Activated T-cell treated with anti-CD3 and anti-CD28 coated beads, Interleukin-2, amount 50 U/mL, for 48 hours (primary cell): ENCODE data around the gene GRIA2.
"Not testable (repeated sequence)": the region's sequence is repeated elsewhere in the genome, so short reads cannot be mapped to it uniquely, and the experiment has no call there.

Source experiments
- DNase-seq, 2 experiments: peaks; one replicate each; pipeline ENCODE4 v3.0.0-alpha.2; 2020

Gene GRIA2

DNA sequence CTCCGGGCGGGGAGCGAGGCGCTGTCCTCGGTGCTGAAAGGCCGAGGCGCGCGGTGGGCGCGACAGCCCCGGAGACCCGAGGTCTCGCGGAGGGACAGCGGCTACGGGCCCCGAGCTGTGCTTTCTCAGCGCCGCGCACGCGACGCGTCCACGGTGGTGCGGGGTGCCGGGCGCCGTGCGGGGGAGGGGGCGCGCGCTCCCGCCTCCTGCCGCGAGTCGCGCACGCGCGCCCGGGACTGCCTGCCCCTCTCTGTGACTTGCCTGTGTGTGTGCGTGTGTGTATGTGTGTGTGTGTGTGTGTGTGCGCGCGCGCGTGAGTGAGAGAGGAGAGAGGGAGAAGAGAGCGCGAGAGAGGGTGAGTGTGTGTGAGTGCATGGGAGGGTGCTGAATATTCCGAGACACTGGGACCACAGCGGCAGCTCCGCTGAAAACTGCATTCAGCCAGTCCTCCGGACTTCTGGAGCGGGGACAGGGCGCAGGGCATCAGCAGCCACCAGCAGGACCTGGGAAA, at the start of gene GRIA2:
GRIA2 (plus strand) TSS at position 358 of the 511 bp plus-strand sequence. CDS start 315 bp downstream, outside the sequence.
- peak; percentile 21 to 30 for DNase-seq

DNA sequence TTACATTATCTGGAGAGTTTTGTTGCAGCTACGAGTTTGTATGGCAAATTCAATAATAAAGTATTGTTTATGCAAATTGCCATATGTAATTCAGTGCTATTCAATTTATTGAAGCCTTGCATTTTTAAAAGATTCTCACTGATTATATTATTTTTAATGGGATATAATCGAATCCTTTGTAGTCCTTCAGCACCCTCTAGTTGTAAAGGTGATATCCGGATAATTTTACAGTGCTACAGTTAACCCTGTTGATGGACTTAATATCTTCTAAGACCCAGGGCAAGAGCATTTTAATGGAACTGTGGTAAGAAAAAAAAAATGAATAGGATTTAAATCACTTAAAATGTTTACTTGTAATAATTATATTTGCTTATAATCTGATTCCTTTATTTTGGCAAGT, 48.5 kb upstream of the GRIA2 start:
- no peak for DNase-seq

DNA sequence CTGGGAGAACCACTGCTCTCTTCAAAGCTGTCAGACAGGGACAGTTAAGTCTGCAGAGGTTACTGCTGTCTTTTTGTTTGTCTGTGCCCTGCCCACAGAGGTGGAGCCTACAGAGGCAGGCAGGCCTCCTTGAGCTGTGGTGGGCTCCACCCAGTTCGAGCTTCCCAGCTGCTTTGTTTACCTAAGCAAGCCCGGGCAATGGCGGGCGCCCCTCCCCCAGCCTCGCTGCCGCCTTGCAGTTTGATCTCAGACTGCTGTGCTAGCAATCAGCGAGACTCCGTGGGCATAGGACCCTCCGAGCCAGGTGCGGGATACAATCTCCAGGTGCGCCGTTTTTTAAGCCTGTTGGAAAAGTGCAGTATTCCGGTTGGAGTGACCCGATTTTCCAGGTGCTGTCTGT, 40.3 kb upstream of the GRIA2 start:
- not testable (repeated sequence) for DNase-seq

DNA sequence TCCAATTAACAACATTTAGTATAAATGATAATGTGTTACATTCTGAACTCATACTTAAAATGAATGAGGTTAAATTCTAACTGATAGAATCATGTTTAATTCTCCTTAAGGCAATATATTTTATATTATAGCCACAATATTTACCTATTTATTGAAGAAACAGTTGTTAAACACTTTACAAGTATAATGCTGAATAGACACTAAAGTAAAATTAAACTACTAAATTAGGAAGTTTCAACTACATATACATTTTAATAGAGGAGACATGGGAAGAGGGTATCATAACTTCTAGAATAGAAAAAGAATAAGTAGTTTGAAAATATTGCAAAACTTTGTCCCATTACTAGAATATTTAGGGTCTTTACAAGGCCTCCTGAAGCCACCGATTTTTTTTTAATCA, 36.2 kb upstream of the GRIA2 start:
- DNase-seq: no peak

GRCh38 chr4:157185363-157185762, 35.2 kb upstream of the GRIA2 start:
- no peak for DNase-seq

DNA sequence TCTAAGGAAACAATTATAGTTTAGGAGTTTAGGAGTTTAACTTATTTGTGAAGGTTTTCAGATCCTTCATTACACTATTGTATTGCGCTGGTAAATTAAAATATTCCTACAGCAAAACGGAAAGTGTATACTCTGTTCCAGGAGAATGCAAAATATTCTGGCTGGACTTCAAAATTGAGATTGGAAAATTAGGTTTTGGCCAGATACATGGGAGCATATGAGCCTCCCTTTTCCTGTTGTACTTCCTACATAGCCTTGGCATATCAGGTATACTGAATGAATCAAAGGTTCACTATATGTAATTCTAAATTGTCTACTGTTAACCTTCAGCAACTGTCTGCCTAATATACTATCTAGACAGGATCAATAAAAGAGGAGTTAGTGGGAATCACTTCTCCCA, 25.2 kb upstream of the GRIA2 start:
- DNase-seq: no peak

- no peak for DNase-seq
Observed at GRCh38 chr4:157196046-157196445, 24.5 kb upstream of the GRIA2 start.

DNA sequence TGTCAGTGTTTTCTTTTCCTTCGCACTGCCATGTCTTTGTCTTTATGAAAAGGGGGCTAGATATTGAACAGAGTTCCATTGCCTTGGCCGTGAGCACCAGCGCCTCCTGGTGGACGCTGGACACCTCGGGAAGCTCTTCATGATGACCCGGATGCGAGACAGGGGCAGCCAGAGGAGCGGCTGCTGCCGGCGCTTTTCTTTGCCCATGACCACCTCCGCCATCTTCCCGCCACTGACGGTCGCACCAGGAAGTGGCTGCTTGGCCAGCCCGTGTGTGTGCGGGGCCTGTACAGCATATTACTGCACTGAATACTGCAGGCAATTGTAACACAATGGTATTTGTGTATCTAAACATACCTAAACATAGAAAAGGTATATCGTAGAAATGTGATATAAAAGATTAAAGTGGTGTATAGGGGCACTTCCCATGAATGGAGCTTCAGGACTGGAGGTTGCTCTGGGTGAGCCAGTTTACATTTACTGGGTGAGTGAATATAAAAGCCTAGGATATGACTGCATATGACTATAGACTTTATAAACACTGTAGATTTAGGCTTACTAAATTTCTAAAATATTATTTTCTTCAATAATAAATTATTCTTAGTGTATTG, 15.8 kb upstream of the GRIA2 start:
- DNase-seq: peak; percentile 31 to 34

DNA sequence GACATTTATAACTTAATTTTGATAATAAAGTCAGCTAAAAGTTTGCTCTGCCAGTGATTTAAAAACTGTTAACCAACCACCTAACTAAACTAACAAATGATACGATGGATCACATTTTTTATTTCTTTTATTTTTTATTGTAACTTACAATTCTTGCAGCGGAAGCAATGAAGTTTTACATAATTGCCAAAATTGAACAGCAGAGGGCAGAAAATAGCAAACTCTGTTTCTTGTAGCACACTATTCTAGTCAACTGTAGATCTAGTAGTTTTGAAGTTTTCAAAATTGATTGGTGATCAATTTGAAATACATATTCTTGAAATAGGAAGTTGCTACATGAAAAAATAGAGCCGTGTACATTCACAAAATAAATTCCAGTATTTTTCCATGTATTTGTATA, 2.8 kb upstream of the GRIA2 start:
- DNase-seq: no peak

DNA sequence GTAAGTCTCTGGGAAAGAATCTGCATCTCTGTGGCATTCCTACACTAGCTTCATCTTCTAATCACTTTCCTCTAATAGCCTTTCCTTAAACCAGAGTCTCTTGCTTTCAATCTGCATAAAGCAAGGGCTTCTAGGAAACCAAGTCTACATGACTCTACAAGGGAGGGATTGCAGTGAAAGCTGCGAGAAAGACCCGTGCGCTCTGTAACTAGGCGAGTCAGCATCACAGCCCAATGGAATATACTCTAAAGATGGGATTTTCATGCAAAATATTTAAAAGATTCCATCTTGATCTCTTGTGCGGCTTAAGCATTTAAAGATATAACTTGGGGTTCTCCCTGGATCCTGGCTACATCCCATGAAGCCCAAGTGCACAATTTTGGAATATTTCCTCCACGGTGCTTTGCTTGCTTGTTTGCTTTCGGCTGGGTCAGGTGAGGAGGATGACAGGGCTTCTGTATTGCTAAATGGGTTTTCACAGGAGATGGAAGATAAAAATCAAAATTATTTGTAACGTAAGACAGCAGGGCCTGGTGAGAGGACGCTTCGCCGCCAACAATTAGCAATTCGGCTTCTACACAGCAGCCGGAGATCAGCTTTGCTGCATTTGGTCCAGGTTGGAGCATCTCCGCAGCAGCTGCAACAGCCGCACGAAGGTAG, 687 bp upstream of the GRIA2 start:
- DNase-seq: no peak

GRCh38 chr4:157221426-157221894, 932 bp downstream of the GRIA2 start:
- DNase-seq: no peak

DNA sequence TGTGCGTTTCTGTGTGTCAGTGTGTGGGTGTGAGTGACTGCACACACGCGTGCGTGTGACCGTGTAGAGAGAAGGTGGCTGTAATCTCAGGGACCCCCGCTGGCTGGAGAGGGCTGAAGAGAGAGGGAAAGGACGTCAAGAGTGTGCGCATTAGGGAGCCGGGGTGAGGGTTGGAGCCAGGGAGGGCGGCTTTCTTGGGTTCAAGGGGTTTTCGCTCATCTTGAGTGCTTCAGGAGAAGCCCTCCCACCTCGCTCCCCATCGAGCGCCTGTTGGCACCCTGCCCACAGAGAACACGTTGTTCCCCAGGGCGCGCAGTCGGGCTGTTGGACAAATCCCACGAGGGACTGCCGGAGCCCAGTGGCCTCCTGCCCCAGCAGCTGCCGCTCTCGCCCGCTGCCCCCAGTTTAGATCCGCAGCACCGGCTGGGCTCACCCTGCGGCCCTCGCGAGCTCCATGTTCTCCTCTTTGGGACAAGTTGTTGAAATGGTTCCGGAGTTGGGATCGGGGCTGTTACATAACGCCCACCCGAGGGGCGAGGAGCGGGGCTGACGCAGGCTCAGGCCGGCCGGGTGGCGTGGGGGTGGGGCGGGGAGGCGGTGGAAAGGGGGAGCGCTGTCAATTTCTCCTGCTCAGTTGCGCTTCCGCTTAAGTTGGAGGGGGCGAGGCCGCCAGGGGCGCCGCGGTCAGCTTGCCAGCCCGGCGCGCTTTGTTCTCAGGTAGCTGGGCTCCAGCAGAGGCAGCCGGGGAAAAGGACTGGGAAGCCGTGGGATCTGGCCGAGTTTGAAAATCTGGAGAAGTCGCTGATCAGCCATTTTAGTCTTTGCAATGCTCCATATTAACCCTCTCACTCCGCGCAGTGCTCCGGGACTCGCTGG, 1.6 kb downstream of the GRIA2 start:
- DNase-seq: no peak

DNA sequence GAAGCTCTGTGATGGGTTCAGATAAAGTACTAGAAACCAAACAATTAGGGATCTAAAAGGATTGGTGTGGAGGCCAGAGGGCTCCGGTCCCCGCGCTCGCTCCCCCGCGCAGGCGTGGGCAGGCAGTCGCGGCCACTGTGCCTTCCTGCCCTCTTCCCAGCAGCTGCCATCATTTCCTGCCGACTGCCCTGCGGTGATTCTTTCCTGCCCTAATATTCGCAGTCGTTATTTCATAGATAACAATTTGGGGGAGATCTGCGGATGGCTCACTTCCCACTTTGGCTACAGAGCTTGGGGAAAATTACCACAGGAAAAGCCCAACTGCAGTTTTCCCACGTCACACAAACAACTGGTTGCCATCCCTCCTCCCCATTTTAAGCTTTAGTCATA, 2.2 kb downstream of the GRIA2 start:
- no peak for DNase-seq

DNA sequence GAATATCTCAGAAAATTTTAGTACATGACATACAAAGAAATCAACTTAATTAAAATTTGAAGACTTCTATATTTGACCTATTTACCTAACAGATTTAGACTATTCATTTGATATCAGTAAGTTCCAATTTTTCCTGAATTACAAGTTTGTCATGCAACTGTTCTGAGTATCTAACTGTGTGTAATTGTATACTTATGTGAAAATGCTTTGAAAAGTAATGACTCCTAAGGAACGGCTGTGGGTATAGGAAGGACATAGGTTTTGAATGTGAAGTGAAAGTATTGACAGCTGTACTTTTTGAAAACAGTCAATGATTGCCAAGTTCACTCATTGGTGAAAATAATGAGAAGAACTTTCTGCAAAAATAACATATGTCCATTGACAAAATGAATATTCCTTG, 2.9 kb downstream of the GRIA2 start:
- no peak for DNase-seq

- no peak for DNase-seq
Observed at GRCh38 chr4:157225096-157225495, 4.6 kb downstream of the GRIA2 start.

DNA sequence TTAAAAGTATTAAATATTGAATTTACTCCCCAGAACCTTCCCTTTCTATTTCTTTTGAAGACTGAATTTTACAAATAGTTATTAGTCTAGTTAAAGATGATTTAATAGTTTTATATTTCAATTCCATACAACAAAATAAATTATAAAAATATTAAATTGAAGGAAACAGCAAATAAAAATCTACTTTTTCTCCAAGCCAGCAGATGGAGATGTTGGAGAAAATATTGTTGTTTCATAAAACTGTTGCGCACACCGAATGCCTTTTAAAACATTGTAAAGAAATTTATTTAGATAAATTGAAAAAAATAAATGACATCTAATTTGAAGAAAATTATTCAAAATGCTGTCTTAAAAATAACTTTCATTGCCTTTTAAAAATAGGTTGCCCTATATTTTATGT, 5.5 kb downstream of the GRIA2 start:
- no peak for DNase-seq

GRCh38 chr4:157226601-157227000, 6.1 kb downstream of the GRIA2 start:
- DNase-seq: no peak

DNA sequence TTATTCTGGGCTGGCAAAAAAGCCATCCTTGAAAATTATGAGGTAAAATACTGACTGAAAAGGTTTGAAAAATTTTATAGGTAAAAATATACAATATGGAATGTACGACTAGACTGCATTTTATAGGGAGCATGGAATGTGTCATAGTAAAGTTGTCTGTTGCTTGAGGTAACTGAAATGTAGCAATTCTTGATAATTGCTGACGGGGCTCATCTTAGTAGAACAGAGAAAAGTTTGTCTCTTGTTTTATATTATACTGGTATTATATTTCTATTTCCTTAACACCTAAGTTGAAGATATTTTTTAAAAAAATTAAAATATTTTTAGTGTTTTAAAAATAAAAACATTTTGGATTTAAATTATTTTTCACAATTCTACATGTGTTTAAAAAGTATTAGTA, 11.0 kb downstream of the GRIA2 start:
- DNase-seq: no peak

DNA sequence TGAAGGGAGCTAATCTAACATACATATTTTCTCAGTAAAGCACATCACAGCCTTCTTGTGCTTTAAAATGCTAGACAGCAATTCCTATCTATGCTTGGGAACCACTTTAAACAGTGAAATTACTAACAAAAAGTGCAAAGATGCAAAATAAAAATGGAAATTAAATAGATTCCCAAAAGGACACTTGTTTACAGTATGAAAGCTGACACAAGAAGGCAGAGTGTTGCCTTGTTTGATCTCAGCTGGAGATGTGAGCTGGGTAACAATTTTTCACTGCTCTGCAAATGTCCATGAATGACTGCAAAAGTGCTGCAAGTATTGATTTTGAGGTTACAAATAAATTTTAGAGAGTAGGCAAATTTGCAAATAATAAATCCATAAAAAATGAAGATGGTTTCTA, 22.3 kb downstream of the GRIA2 start:
- DNase-seq: no peak

DNA sequence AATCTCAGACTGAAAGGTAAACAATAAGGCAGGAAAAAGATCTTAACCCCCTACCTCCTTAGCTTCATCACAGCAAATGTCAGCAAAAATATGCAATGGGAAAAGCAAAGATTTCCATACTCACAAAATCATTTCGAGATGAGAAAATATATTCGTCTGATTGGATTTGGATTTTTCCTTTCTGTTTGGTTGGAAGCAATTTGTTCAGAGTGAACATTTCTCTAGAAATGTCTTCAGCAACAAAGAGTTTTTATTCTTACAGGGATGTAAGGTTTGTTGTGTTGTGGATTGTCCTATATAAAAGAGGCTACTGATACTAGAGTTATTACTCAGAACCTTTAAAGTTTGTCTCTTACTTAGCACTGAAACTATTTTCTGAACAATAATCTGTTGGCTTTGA, 23.8 kb downstream of the GRIA2 start:
- DNase-seq: no peak

DNA sequence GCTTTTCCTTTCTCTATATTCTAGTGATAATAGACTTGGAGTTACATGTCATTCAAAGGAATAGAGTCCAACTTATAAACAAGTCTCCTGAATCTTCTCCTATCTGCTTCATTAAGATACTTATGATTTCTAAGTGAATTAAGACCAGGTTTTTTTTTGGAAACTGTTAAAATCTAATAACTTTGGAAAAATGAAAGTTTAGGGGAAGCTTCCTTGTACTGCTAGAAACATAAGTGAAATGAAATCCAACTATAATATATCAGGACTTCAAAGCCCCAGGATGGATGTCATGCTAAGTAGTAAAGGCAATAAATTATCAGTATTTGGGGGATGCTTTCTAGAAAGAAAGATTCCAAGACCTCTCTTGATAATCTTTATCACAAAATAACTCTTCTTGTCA, 24.8 kb downstream of the GRIA2 start:
- no peak for DNase-seq

GRCh38 chr4:157246964-157247363, 26.4 kb downstream of the GRIA2 start:
- DNase-seq: no peak

DNA sequence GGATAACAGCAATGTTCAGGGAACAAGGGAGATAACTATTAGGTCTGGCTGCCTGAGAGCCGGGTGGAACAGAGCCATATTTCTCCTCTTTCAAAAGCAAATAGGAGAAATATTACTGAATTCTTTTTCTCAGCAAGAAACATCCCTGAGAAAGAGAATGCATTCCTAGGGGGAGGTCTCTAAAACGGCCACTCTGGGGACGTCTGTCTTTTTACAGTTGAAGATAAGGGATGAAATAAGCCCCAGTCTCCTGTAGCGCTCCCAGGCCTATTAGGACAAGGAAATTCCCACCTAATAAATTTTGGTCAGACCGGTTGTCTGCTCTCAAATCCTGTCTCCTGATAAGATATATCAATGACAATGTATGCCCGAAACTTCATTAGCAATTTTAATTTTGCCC, 37.6 kb downstream of the GRIA2 start:
- not testable (repeated sequence) for DNase-seq

GRCh38 chr4:157265281-157265680, 44.8 kb downstream of the GRIA2 start:
- no peak for DNase-seq
